Urothelium cell line (cell line): ENCODE results near the gene TTC33.
"Not testable (repeated sequence)": the region's sequence is repeated elsewhere in the genome, so short reads cannot be mapped to it uniquely, and the experiment has no call there.

Experiments used
- DNase-seq: peaks from one replicate; pipeline ENCODE4 v3.0.0; 2011; ENCODE audit warnings: low spot score, mixed read lengths
- FAIRE-seq: peaks from 2 replicates; lab custom pipeline; 2011; peaks lifted over from hg19 to GRCh38; lab: Jason Lieb, UNC

Gene TTC33, protein sequence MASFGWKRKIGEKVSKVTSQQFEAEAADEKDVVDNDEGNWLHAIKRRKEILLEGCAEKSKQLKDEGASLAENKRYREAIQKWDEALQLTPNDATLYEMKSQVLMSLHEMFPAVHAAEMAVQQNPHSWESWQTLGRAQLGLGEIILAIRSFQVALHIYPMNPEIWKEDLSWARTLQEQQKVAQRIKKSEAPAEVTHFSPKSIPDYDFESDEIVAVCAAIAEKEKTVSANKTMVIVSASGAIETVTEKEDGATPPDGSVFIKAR

DNA sequence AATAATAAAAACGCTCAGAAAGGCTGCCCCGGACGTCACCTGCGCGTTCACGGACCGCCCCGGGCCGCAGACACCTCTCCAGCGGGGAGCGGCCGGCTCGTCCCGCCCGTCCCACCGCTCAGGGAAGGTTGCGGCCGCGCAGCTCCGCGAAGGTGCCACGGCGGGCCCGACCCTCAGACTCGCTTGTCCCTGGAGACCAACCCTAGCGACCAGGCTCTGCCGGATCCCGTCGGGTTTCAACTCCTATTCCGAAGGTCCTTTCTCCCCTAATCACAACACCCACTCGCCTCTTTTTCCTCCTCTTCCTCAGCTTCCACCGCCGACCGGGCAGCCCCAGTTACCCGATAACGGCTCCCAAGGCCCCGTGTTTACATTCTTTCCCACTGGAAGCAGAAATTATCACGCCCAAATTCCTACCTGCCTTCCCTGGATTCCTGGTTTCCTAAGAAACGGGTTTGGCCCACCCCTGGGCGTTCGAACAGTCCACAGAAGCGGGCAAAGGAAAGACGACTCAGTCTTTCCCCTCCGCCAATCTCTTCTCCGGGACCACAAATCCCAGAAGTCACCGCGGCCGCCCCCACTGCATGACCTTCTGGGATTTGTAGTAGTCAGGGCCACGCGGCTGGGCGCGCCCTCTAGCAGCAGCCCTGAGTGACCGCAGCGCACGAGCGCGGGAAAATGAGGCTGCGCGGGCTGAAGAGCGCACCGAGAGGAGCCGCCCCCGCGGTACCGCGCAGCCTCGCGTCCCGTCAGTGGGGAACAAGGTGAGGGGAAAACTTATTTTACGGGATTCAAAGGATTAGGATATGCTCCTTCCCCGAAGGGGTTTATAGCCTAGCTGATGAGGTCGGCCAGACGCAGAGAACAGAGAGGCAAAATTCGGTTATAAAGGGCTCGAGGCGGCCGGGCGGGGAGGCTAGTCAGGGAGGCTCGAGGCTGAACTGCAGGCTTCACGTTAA, at the start of gene TTC33:
TTC33 (minus strand) TSS at position 555 of the 959 bp plus-strand sequence. CDS start 8,943 bp downstream, outside the sequence.
- DNase-seq (peak; percentile 97), FAIRE-seq (peak; percentile 79)

DNA sequence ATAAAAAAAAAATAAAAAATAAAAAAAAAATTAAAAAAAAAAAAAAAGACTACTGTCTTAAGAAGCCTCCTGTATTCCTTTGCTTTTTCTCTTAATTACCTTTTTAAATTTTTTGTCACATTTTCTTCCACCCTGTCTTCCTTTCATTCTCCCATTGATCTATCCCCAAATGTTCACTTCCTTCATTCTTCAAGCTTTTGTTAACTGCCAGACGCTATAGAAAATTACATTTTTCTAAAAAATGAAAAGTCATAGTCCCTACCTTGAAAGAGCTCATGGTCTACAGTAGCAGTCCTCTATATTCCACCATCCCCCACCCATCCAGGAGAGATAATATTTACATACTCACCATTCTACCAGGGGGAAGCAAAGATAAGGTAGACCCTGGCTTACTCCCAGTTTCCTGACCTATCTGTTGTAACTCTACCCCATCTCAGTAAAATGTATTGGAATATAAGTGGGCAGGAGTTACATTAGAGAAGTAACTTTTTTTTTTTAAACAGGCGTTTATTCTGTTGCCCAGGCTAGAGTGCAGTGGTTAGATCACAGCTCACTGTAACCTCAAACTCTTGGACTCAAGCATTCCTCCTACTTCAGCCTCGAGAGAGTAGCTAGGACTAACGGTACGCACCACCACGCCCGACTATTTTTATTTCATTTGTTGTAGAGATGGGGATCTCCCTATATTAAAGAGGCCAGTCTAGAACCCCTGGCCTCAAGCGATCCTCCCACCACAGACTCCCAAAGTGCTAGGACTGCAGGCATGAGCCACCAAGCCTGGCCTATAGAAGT, 46.2 kb upstream of the TTC33 start:
- no peak for DNase-seq
- no peak for FAIRE-seq

DNA sequence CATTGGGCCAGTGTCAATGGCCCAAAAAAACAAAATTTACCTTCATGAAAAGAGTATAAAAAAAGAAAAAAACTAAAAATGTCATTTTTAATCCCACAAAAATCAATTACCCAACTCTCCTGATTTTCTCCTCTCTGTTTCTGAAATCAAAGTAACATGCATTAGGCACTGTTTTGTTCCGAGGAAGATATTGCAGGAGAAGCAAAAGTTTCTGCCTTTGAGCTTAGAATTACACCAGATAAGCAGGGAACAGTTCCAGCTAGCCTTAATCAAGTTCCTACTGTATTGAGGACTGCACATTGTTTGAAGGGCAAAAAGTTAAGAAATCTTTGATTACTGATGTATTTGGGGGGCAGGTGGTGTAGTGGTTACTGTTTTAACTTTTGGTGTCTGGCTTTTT, 43.5 kb upstream of the TTC33 start:
- FAIRE-seq: no peak
- no peak for DNase-seq

DNA sequence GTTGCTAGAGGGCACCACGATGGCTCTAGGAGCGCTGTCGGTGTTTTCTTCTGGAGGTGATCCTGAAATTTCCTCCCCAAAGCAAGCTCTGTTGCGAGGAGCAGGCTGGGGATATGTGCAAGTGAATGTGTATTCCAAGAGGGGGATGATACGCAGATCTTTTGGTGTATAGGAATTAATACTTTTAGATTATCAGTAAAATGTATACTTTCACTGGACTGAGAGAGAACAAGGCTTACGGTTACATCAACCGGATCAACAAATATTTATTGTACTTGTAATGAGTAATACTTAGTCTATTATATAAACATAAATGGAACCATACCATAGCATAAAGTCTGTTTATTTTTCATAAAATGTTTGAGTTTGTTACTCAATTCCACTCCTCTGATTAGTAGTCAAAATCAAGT, 43.0 kb upstream of the TTC33 start:
- DNase-seq (no peak), FAIRE-seq (no peak)

DNA sequence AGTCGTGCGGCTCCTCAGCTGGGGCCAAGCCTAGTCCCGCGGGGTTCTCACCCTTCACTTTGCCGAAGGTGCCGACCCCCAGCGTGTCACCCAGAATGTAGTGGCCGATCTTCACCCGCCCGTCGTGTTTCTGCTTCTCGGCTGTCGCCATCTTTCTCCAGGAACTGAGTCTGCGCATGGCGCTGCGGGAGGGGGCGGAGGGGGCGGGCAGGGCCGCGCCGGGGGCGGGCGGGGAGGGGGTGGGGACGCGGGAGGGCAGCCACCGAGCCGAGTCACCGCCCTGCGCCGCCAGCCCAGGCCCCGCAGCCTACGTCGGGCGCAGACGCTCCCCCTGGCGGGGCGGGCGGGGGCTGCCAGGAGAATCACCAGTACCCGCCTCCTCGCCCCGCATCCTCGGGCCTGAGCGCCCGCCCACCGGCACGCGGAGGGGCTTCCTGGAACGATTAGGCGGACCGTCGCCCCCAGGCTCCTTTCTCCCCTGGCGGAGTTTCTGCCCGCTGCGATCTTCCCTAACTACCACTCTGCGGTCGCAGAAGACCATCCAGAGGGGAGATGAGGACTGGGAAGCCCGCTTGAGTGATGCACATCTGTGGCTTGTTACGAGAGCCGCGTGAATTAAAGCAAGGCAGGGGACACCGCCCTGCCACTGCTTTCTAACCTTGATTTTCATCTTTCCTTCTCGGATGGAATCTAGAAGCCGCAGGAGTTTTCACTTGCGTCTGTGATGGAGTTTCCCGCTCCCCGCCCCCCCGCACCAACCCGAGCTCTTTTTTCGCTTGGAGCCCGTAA, 42.4 kb upstream of the TTC33 start, which contains the start of gene PRKAA1:
PRKAA1 (minus strand) TSS at position 363 of the 789 bp plus-strand sequence; CDS start at position 178, 185 bp downstream.
- FAIRE-seq: no peak
- peak; percentile 97 for DNase-seq

DNA sequence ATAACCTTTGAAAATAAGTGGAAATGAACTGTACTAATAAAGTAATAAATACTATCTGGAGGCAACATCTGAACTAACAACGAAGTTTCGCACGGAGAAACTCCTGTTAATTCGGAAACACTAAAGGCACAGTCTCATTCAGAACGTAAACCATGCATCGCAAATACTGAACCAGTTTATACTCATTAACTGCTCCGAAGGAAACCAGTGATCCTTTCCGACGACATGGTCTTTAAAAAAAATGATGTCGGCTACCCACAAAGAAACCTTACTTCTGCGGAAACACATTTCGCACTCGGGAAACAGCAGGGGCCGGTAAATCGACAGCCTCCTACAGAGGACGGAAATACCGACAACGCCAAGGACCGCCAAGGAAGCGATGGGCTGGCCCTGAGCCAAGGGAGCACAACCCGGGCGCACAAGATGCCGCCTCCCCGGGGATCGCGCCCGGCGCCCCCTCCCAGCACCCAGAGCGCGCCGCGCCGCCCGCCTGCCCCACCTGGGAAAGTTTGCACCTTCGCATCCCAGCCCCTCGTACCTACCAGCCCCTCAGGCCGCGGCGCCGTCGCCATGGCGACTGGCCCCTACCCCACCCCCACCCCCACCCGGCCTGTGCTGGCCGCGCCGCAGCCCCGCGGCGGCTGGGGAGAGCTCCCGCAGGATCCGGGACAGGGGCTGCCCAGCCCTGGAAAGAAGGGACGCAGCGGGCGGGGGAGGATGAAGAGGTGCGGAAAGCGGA, 41.7 kb upstream of the TTC33 start:
- DNase-seq: peak; percentile 78

DNA sequence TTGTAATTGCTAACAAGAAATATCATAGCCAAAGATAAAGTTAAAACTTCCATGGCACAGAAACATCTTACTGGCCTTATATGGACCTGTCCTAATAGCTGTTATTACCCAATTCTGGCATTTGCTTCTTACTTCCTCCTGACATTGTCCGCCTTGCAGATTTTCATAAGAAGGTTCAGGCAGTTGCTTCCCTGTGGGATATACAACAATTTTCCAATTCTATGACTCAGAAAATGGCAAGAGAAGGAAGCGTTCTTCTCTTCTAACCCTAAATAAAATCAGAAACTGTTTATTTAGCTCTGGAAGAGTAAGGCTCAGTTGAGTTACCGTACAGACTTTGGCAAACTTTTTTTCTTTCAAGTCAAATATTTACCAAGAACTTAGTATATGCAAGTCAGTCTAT, 40.7 kb upstream of the TTC33 start:
- FAIRE-seq: no peak
- DNase-seq: no peak

More for the DNA sequence above, 41.7 kb upstream of the TTC33 start:
- FAIRE-seq: no peak

DNA sequence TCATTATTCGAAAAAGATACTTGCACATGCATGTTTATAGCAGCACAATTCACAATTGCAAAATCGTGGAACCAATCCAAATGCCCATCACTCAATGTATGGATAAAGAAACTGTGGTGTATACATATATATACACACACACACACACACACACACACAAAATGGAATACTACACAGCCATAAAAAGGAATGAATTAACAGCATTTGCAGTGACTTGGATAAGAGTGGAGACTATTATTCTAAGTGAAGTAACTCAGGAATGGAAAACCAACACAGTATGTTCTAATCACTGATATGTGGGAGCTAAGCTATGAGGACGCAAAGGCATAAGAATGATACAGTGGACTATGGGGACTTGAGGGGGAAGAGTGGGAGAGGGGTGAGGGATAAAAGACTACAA, 39.1 kb upstream of the TTC33 start:
- FAIRE-seq, DNase-seq: not testable (repeated sequence)

DNA sequence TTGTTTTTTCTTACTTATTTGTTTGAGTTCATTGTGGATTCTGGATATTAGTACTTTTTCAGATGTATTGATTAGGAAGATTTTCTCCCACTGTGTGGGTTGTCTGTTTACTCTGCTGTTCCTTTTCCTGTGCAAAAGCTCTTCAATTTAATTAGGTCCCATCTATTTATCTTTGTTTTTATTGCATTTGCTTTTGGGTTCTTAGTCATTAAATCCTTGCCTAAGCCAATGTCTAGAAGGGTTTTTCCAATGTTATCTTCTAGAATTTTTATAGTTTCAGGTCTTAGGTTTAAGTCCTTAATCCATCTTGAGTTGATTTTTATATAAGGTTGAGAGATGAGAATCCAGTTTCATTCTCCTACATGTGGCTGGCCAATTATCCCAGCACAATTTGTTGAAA, 38.6 kb upstream of the TTC33 start:
- DNase-seq, FAIRE-seq: not testable (repeated sequence)

DNA sequence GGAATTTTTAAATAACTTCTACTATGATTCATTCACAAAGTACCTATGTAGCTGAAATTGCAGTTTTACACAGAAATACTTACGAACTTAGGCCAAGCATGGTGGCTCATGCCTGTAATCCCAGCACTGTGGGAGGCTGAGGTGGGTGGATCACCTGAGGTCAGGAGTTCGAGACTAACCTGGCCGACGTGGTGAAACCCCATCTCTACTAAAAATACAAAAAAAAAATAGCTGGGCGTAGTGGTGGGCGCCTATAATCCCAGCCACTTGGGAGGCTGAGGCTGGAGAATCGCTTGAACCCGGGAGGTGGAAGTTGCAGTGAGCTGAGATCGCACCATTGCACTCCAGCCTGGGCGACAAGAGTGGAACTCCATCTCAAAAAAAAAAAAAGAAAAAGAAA, 36.9 kb upstream of the TTC33 start:
- FAIRE-seq: not testable (repeated sequence)

DNA sequence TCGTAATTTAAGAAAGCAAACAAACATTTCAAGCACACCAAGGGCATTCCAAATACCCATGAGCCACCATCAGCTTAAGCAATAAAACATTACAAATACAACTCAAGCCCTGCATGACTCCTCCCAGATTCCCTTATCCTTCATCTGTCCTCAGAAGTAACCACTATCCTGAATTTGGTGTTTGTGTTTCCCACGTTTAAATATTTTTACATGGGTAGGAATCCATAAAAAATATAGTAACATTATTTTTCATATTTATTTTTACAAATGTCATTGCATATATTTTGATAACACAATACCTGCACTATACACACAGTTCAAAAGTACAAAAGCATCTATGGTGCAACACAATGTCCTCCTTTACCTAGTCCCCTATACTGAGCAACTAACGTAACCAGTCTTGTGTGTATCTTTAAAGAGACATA, 36.0 kb upstream of the TTC33 start:
- no peak for FAIRE-seq
- DNase-seq: no peak

More for the DNA sequence above, 36.9 kb upstream of the TTC33 start:
- not testable (repeated sequence) for DNase-seq

DNA sequence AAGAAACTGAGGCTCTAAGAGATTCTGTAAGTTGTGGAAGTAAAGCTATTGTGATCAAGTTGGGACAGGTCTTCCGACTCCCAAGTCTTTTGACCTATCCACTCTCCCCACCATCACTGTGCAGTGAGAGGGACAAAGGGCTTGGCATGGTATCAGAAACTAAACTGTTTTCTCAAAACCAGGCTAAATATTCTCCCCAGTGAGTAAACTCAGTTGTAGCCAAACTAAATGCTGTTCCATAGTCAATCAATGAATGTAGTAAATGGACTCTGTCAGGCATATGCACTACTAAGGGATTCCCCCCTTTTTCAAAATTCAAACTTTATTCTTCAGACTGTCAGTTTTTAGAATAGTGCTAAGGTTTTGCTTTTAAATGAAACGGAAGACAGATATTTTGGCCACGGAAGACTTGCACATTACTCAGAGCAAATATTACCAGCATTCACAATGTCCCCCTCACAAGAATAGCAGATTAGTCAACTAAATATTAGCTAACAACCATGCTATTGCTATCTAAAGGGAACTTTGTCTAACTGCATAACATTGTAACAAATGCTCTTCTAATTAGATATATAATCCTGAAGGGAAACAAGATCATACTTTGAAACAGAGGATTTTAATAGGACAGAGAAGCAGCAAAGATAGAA, 35.3 kb upstream of the TTC33 start:
- no peak for DNase-seq
- no peak for FAIRE-seq

DNA sequence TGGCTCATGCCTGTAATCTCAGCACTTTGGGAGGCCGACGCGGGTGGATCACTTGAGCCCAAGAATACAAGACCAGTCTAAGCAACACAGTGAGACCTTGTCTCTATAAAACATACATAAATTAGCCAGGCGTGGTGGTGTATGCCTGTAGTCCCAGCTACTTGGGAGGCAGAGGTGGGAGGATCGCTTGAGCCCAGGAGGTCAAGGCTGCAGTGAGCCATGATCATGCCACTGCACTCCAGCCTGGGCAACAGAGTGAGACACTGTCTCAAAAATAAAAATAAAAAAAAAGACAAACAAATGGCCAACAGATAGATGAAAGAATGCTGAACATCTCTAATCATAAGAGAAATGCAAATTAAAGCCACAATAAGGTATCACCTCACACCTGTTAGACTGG, 33.2 kb upstream of the TTC33 start:
- not testable (repeated sequence) for DNase-seq, FAIRE-seq

DNA sequence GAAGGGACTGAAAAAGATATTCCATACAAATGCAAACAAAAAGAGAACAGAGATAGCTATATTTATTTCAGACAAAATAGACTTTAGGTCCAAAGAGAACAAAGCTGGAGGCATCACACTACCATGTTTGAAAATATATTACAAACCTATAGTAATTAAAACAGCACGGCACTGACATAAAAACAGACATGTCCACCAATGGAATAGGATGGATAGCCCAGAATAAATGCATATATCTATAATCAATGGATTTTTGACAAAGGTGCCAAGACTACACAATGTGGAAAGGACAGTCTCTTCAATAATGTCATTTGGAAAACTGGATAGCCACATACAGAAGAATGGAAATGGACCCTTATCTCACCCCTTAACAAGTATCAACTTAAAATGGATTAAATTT, 32.2 kb upstream of the TTC33 start:
- DNase-seq: no peak
- FAIRE-seq: no peak

DNA sequence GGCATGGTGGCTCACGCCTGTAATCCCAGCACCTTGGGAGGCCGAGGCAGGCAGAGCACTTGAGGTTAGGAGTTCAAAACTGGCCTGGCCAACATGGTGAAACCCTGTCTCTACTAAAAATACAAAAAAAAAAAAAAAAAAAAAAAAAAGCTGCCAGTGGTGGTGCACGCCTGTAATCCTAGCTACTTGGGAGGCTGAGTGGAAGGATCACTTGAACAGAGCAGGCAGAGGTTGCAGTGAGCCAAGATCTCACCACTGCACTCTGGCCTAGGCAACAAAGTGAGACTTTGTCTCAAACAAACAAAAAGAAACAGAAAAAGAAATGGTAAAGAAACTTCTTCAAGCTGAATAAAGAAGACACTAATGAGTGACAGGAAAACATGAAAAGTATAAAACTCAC, 30.9 kb upstream of the TTC33 start:
- DNase-seq, FAIRE-seq: not testable (repeated sequence)

DNA sequence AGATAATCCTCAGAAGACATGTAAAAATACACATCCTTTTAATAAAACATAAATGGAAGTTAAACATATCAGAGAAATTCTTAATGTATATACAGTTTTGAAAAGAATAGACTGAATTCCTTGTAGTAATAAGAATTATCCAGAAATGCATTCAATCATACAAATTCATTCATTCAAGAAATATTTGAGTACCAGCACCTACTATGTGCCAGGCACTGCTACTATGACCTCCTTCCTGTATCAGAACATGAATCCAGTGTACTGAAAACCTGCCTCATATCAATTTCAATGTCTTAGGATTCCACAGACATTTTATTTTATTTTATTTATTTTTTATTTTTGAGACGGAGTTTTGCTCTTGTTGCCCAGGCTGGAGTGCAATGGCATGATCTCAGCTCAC, 29.2 kb upstream of the TTC33 start:
- FAIRE-seq (no peak), DNase-seq (no peak)

DNA sequence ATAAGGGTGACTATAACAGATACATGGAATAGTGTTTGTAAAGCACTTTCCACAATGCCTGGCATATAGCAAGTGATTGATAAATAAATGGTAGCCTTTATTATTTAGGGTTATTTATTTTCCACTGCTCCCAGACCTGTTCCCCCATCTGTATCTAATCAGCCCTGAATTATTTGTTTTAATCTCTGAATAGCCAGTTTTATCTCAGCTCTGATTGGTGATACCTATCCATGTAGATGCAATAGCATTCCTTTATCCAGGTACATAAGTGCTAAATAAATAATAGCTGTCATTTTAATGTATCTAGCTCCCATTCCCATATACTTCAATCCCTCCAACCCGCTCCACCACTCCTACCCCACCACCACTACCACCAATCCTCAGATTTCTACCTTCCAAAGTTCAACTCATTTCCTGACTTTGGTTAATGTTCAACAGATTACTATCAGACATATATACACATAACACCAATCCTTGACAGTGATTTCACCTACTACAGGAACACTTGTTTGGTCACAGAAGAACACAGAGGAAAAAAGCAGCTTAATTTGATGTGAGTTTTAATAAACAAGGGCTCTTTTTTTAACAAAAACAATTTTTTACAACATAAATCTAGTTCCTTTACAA, 28.4 kb upstream of the TTC33 start:
- DNase-seq (no peak), FAIRE-seq (no peak)

DNA sequence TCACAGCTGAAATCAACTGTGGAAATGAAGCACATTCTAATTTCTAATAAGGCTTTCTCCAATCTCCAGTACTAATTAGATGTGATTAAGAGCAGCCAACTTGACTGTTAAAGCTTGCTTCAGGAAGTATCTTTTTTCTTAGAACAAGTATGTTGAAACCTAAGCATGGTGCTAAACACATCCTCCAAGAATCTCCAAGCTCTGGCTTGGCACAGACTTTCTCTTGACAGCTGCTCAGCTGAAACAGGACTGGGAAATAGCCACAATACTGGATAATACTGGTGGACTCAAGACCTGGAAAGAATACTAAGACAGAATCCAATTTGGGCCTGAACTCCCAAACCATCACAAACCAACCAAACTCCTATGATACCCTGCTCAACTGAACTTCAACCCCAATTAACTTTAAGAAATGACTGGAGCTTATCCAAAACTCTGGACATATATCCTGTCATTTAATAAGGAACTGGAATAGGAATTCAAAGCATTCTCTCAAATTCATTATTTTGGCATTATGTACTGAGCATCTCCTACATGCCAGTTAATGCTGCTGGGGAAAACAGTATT, 26.2 kb upstream of the TTC33 start:
- FAIRE-seq: no peak
- no peak for DNase-seq
